ENCODE measurements around the gene CEACAM8. TPM values are rescaled to one million over a fixed set of nuclear protein-coding genes. Genes with fewer than 3 reads are reported as not detected.
A peak's percentile ranks its signal among the peaks of the same experiment; 100 is the strongest.
"Not testable (repeated sequence)": the region's sequence is repeated elsewhere in the genome, so short reads cannot be mapped to it uniquely, and the experiment has no call there.

CEACAM8 gene
- not detected for total RNA-seq

- no peaks in the 10 kb centered on the region for H3K36me3 Mint-ChIP-seq
- no peaks in the 10 kb centered on the region for H3K9me3 Mint-ChIP-seq
- DNase-seq = no peak
- peaks cover 8% of the 10 kb centered on the region for H3K27me3 Mint-ChIP-seq
- H3K4me3 Mint-ChIP-seq = no peak within 1 kb of the TSS
- H3K4me1 Mint-ChIP-seq = peaks cover 3% of the 10 kb centered on the region
- no peak within 1 kb of the TSS for H3K27ac Mint-ChIP-seq
Observed at GRCh38 chr19:42594617-42595489, at the start of gene CEACAM8. Gene CEACAM8, minus strand, starts transcription at chr19:42594924. Its CDS starts 96 bp downstream, at chr19:42594828.

DNA sequence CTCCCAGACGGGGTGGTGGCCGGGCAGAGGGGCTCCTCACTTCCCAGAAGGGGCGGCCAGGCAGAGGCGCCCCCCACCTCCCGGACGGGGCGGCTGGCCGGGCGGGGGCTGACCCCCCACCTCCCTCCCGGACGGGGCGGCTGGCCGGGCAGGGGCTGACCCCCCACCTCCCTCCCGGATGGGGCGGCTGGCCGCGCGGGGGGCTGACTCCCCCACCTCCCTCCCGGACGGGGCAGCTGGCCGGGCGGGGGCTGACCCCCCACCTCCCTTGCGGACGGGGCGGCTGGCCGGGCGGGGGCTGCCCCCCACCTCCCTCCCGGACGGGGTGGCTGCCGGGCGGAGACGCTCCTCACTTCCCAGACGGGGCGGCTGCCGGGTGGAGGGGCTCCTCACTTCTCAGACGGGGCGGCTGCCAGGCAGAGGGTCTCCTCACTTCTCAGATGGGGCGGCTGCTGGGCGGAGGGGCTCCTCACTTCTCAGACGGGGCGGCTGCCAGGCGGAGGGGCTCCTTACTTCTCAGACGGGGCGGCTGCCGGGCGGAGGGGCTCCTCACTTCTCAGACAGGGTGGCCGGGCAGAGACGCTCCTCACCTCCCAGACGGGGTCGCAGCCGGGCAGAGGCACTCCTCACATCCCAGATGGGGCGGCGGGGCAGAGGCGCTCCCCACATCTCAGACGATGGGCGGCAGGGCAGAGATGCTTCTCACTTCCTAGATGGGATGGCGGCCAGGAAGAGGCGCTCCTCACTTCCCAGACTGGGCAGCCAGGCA, 44.8 kb upstream of the CEACAM8 start:
- not testable (repeated sequence) for H3K9me3 Mint-ChIP-seq, H3K4me3 Mint-ChIP-seq, H3K36me3 Mint-ChIP-seq, DNase-seq, H3K4me1 Mint-ChIP-seq, H3K27ac Mint-ChIP-seq
- H3K27me3 Mint-ChIP-seq = peaks cover 17% of the 10 kb centered on the region

GRCh38 chr19:42635233-42635539, 40.5 kb upstream of the CEACAM8 start:
- Mint-ChIP-seq H3K4me1 (peaks cover 7% of the 10 kb centered on the region), H3K9me3 (peaks cover under 1% of the 10 kb centered on the region)

DNA sequence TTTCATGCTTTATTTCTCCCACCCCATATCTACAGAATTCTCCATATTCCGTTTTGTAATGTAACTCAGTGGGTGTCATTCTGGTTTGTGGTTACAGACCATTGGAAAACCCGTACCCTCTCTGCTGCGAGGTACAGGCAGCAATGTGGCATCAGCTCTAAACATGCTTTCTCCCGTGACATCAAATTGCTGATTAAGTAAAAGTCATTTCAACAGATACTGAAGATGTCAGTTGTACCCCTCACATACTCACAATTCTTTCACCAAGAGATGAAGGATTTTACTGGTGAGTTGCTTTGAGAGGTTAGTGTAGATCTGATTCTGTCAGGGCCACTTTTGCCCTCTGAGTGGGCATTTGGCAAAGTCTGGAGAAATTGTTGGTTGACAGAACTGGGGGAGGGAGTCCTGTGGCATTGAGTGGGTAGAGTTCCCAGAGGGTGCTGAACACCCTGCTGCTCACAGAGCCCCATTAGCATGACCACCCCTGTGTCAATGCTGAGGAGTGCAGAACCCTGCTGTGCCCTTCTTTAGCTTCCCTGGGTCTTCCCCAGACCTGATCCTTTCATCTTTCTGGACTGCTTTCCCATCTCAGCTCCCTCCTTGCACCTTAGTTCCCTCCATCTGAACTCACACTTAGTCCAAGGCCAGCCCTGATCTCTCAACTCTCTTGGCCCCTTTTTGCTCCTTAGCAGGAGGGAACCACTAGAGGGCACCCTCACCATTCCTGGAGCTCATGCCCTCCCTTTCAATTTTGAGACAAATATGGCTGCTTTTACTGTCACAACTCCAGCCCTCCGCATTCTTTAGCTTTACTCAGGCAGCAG, 39.9 kb upstream of the CEACAM8 start:
- Mint-ChIP-seq H3K4me3 (no peak overlapping the region), H3K4me1 (peaks cover 7% of the 10 kb centered on the region), H3K9me3 (no peaks in the 10 kb centered on the region), H3K36me3 (no peaks in the 10 kb centered on the region), H3K27me3 (peaks cover 19% of the 10 kb centered on the region), H3K27ac (no peak overlapping the region)
- DNase-seq = peak; percentile 32

More at GRCh38 chr19:42635233-42635539, 40.5 kb upstream of the CEACAM8 start:
- DNase-seq = no peak
- H3K36me3 Mint-ChIP-seq = no peaks in the 10 kb centered on the region
- H3K4me3 Mint-ChIP-seq = no peak overlapping the region
- H3K27ac Mint-ChIP-seq = no peak overlapping the region
- peaks cover 16% of the 10 kb centered on the region for H3K27me3 Mint-ChIP-seq

DNA sequence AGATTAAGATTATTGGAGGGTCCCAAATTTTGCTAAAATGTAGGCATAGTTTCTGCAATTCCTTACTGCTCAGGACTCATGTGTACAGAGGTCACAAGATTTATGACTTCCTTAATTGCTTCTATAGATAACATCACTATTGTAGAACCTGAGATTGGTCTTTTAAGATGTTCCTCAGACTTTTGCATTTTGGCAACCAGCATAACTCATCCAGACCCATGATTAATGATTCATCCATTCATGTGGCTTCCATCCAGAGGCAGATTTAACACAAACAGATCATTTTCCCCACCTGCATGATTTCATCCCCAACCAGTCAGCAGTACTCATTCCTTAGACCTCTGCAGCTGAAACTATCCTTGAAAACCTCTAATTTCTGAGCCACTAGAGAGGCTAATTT, 34.5 kb upstream of the CEACAM8 start:
- no peak for DNase-seq
- H3K36me3 Mint-ChIP-seq = no peaks in the 10 kb centered on the region
- H3K27ac Mint-ChIP-seq = no peak overlapping the region
- no peaks in the 10 kb centered on the region for H3K9me3 Mint-ChIP-seq
- no peak overlapping the region for H3K4me3 Mint-ChIP-seq
- H3K4me1 Mint-ChIP-seq = peaks cover 16% of the 10 kb centered on the region
- H3K27me3 Mint-ChIP-seq = peaks cover 17% of the 10 kb centered on the region

DNA sequence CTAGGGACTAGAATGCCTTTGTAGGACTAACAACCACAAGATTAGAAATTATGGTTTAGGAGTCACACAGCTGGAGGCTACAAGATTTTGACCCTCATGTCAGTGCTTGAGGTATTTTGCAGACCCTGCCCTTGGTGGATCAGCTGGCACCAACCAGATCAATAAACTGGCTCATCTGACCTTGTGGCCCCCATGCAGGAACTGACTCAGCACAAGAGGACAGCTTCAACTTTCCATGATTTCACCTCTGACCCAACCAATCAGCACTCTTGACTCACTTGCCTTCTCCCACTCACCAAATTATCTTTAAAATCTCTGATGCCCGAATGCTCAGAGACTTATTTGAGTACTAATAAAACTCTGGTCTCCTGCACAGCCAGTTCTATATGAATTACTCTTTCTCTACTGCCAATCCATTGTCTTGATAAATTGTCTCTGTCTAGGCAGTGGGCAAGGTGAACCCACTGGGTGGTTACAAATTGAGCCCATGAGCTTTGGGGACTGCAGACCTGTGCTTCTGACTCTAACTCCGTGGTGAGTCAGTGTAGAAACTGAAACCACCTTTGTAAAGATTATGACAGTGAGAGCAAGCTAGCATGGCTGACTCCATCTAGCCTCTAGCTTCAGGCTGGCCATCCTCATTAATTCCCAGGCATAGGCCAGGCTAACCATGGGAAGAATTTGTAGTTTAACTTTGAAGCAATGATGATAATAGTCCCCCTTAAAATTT, 33.9 kb upstream of the CEACAM8 start:
- H3K27me3 Mint-ChIP-seq = peaks cover 17% of the 10 kb centered on the region
- H3K9me3 Mint-ChIP-seq = no peaks in the 10 kb centered on the region
- DNase-seq = peak; percentile 21
- H3K27ac Mint-ChIP-seq = peak overlapping the region; percentile 54
- no peak overlapping the region for H3K4me3 Mint-ChIP-seq
- H3K4me1 Mint-ChIP-seq = peaks cover 16% of the 10 kb centered on the region
- H3K36me3 Mint-ChIP-seq = no peaks in the 10 kb centered on the region

DNA sequence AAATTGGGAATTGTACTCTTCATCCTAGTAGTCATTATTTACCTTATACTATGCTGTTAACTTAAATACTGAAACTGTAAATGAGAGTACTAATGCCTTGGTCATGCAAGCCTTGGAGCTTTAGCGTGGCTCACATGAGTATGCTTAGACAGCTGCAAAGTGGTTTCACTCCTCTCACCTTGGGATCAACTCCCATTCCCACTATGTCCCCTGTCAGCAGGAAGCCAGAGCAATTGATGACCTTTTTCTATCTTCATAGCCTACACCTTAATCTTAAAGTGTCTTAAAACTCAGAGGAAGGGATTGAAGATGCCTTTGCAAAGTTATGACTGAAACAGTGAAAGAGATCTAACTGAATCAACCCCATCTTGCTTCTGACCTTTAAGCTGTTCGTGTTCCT, 33.2 kb upstream of the CEACAM8 start:
- H3K4me1 Mint-ChIP-seq = peaks cover 16% of the 10 kb centered on the region
- H3K27me3 Mint-ChIP-seq = peaks cover 13% of the 10 kb centered on the region
- no peak for DNase-seq
- no peak overlapping the region for H3K4me3 Mint-ChIP-seq
- H3K27ac Mint-ChIP-seq = no peak overlapping the region
- H3K9me3 Mint-ChIP-seq = no peaks in the 10 kb centered on the region
- H3K36me3 Mint-ChIP-seq = no peaks in the 10 kb centered on the region

- Mint-ChIP-seq H3K27me3 (peaks cover 14% of the 10 kb centered on the region), H3K36me3 (no peaks in the 10 kb centered on the region), H3K9me3 (no peaks in the 10 kb centered on the region), H3K27ac (no peak overlapping the region), H3K4me1 (peaks cover 16% of the 10 kb centered on the region), H3K4me3 (no peak overlapping the region)
- DNase-seq = no peak
Observed at GRCh38 chr19:42626181-42626580, 31.5 kb upstream of the CEACAM8 start.

DNA sequence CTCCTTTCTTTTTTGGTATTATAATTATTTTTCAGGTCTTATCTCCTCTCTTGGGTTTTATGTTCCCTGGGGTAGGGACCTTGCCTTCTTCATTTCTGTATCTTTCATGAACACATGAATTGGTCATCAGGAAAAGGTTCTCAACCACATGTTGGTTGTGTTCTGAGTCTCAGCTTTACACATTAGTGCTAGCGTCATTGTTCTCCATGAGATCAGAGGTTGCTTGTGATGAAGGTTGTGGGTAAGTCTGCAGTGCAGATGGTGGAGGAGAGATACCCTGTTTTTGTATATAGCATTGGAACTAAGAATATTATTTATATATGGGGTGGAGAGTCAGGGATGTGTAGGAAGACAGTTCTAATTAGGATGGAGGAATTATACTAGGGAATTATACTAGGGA, 24.5 kb upstream of the CEACAM8 start:
- DNase-seq = no peak
- Mint-ChIP-seq H3K4me1 (no peaks in the 10 kb centered on the region), H3K27me3 (peaks cover 12% of the 10 kb centered on the region), H3K9me3 (no peaks in the 10 kb centered on the region), H3K27ac (no peak overlapping the region), H3K36me3 (no peaks in the 10 kb centered on the region), H3K4me3 (no peak overlapping the region)

DNA sequence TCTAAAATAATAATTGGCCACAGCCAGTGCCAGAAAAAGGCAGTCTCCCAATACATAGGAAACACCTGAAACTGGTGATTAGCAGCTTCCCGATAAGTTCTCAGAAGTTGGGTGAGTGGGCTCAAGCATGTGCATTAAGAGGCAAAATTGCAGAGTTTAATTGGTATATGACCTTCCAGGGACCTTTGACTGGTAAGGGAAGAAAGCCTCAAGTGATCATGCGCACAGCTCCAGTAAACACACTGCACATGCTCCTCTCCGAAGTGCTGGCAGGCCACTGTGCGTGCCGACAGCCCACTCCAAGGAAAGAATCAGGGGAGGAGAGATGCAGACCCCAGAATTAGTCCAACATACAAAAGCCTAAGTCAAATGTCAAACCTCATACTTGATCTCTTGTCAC, 18.9 kb upstream of the CEACAM8 start:
- H3K27me3 Mint-ChIP-seq = peaks cover 22% of the 10 kb centered on the region
- no peak for DNase-seq
- H3K4me3 Mint-ChIP-seq = no peak overlapping the region
- H3K36me3 Mint-ChIP-seq = no peaks in the 10 kb centered on the region
- no peak overlapping the region for H3K27ac Mint-ChIP-seq
- no peaks in the 10 kb centered on the region for H3K4me1 Mint-ChIP-seq
- no peaks in the 10 kb centered on the region for H3K9me3 Mint-ChIP-seq

DNA sequence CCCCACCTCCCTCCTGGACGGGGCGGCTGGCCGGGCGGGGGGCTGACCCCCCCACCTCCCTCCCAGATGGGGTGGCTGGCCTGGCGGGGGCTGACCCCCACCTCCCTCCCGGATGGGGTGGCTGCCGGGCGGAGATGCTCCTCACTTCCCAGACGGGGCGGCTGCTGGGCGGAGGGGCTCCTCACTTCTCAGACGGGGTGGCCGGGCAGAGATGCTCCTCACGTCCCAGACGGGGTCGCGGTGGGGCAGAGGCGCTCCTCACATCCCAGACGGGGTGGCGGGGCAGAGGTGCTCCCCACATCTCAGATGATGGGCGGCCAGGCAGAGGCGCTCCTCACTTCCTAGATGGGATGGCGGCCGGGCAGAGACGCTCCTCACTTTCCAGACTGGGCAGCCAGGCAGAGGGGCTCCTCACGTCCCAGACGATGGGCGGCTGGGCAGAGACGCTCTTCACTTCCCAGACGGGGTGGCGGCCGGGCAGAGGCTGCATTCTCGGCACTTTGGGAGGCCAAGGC, 15.7 kb upstream of the CEACAM8 start:
- H3K4me3 Mint-ChIP-seq, DNase-seq, H3K27ac Mint-ChIP-seq, H3K9me3 Mint-ChIP-seq, H3K36me3 Mint-ChIP-seq, H3K4me1 Mint-ChIP-seq: not testable (repeated sequence)
- peaks cover 32% of the 10 kb centered on the region for H3K27me3 Mint-ChIP-seq

- Mint-ChIP-seq H3K27ac (no peak overlapping the region), H3K27me3 (peaks cover 35% of the 10 kb centered on the region), H3K36me3 (no peaks in the 10 kb centered on the region), H3K4me3 (no peak overlapping the region), H3K9me3 (no peaks in the 10 kb centered on the region), H3K4me1 (no peaks in the 10 kb centered on the region)
- peak; percentile 60 for DNase-seq
Observed at GRCh38 chr19:42606660-42607351, 12.1 kb upstream of the CEACAM8 start.

DNA sequence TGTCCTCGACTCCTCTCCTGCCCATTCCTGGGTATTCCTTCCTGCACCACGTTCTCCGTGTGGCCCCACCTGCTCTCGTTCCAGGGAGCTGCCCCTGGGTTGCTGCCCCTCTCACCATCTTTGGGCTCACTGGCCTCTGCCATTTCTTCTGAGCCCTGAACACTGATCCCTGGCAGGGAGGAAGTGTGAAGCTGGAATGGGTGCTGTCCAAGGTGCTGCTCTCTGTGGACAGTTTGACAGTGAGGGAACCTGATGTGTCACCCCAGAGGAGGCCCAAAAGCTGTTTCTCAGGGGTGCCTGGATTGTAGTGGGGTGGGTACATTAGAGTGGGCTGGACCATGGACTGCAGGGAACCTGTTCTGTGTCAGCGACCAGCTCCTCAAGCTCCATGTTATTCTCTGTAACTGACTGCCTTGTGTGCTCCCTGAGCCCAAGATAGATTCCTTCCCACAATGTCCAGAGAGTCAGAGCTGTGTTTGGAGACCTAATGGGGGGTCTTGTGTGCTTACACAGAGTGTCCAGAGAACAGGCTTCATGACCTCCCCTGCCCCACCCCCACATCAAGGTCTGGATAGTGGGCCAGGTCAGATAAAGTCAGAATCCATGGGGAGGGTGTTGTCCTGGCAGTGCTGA, 7.2 kb upstream of the CEACAM8 start:
- H3K36me3 Mint-ChIP-seq = no peaks in the 10 kb centered on the region
- no peaks in the 10 kb centered on the region for H3K4me1 Mint-ChIP-seq
- H3K27me3 Mint-ChIP-seq = peaks cover 39% of the 10 kb centered on the region
- no peak for DNase-seq
- no peak overlapping the region for H3K27ac Mint-ChIP-seq
- H3K4me3 Mint-ChIP-seq = no peak overlapping the region
- H3K9me3 Mint-ChIP-seq = no peaks in the 10 kb centered on the region

Data from activated naive CD8-positive, alpha-beta T cell treated with anti-CD3 and anti-CD28 coated beads for 36 hours (primary cell).